Chondrocyte (in vitro differentiated cells): ENCODE data around the gene GRIK1. TPM values are rescaled to one million over a fixed set of nuclear protein-coding genes. Genes with fewer than 3 reads are reported as not detected.

Experiments used
- DNase-seq: peaks from one replicate; pipeline ENCODE4 v3.0.0; 2021; ENCODE audit warnings: mixed read lengths, low spot score
- H3K27ac Mint-ChIP-seq: one replicate; pipeline ENCODE4 v1.8.0; 2021; ENCODE audit warnings: mild to moderate bottlenecking, moderate library complexity, mixed read lengths; ENCODE audit not compliant: unreplicated experiment
- H3K27me3 Mint-ChIP-seq: 2 replicates; pipeline ENCODE4 v1.8.0; 2021; ENCODE audit warnings: low read depth, mixed read lengths
- H3K36me3 Mint-ChIP-seq: 2 replicates; pipeline ENCODE4 v1.8.0; 2021; ENCODE audit warnings: low read depth, mixed read lengths
- H3K4me1 Mint-ChIP-seq: 2 replicates; pipeline ENCODE4 v1.8.0; 2021; ENCODE audit warnings: low read depth, mild to moderate bottlenecking, mixed read lengths
- H3K4me3 Mint-ChIP-seq: one replicate; pipeline ENCODE4 v1.8.0; 2021; ENCODE audit warnings: mild to moderate bottlenecking, moderate library complexity, mixed read lengths; ENCODE audit not compliant: unreplicated experiment
- H3K9me3 Mint-ChIP-seq: 2 replicates; pipeline ENCODE4 v1.8.0; 2021; ENCODE audit warnings: low read depth, mixed read lengths
- total RNA-seq: library from RNA; stranded (reverse); gene quantifications from 3 replicates; pipeline ENCODE4 v1.2.1, GENCODE V29; 2021
- TF ChIP-seq, protein P1 (sequence below): fragments of 200-600 bp; sonication (generic); IDR thresholded peaks from 2 replicates; pipeline ENCODE4 v1.5.0; 2021; ENCODE audit warnings: antibody characterized with exemption, mild to moderate bottlenecking, moderate library complexity

GRIK1 gene
- total RNA-seq, 1 donor from 2014 or later, result 1.2 TPM

GRCh38 chr21:29582855-29583254, 356.9 kb downstream of the GRIK1 start:
- Mint-ChIP-seq H3K9me3 (no peaks in the 10 kb centered on the region), H3K36me3 (no peaks in the 10 kb centered on the region), H3K27me3 (no peaks in the 10 kb centered on the region), H3K4me1 (peaks cover 20% of the 10 kb centered on the region), H3K4me3 (no peak overlapping the region), H3K27ac (no peak overlapping the region)
- no peak for DNase-seq
- TF ChIP-seq, protein P1, sequence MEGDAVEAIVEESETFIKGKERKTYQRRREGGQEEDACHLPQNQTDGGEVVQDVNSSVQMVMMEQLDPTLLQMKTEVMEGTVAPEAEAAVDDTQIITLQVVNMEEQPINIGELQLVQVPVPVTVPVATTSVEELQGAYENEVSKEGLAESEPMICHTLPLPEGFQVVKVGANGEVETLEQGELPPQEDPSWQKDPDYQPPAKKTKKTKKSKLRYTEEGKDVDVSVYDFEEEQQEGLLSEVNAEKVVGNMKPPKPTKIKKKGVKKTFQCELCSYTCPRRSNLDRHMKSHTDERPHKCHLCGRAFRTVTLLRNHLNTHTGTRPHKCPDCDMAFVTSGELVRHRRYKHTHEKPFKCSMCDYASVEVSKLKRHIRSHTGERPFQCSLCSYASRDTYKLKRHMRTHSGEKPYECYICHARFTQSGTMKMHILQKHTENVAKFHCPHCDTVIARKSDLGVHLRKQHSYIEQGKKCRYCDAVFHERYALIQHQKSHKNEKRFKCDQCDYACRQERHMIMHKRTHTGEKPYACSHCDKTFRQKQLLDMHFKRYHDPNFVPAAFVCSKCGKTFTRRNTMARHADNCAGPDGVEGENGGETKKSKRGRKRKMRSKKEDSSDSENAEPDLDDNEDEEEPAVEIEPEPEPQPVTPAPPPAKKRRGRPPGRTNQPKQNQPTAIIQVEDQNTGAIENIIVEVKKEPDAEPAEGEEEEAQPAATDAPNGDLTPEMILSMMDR, result no peak

DNA sequence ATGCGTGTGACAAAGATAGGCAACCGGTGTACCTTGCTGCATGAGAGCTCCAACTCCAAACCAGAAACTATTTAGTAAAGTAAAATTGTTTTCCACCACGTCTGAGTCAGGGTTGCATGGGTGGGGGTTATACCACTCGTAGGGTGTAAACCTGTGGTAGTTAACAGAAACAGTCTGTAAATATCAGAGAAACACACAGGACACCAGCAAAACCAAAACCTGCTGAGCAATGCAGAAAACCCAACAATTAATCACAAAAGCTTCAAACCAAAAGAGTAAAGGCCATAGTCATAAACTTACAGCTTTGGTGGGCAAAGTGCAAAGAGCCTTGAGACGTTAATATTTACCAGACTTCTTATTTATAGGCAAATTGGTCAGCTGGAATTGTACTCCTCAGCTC, 358.4 kb downstream of the GRIK1 start:
- Mint-ChIP-seq H3K36me3 (no peaks in the 10 kb centered on the region), H3K27me3 (no peaks in the 10 kb centered on the region), H3K27ac (no peak overlapping the region), H3K9me3 (no peaks in the 10 kb centered on the region), H3K4me1 (peaks cover 7% of the 10 kb centered on the region), H3K4me3 (no peak overlapping the region)
- TF ChIP-seq, protein P1, result no peak
- DNase-seq, result no peak

DNA sequence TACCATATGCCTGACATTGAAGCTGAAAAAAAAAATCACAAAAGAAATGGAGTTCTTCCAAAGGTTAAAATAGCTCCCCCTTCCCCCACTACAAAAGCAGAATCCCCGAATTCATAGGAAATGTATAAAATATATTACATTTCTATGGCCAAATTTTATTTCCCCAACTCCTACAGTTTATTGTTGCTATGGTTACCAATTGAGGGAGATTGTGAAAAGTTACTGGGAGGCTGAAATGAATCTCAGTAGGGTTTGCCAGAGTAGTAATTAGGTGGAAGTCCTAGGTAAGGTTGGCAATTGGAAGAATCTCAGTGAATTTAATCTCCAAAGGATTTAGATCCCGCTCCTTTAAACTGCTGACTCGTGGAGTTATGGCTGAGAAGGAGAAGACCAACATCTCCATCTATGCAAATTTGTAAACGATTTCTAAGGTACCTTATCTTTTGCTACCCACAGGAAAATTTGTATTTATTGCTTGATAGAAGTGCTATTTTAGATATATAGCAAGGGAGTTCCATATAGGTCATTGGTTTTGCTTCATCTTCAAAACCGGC, 359.0 kb downstream of the GRIK1 start:
- Mint-ChIP-seq H3K27me3 (no peaks in the 10 kb centered on the region), H3K27ac (no peak overlapping the region), H3K36me3 (no peaks in the 10 kb centered on the region), H3K4me3 (no peak overlapping the region), H3K9me3 (no peaks in the 10 kb centered on the region), H3K4me1 (peaks cover 1% of the 10 kb centered on the region)
- TF ChIP-seq, protein P1, result no peak
- no peak for DNase-seq

GRCh38 chr21:29578306-29578705, 361.5 kb downstream of the GRIK1 start:
- DNase-seq, result no peak
- H3K36me3 Mint-ChIP-seq, result no peaks in the 10 kb centered on the region
- H3K4me1 Mint-ChIP-seq, result no peaks in the 10 kb centered on the region
- H3K9me3 Mint-ChIP-seq, result no peaks in the 10 kb centered on the region
- H3K4me3 Mint-ChIP-seq, result no peak overlapping the region
- H3K27me3 Mint-ChIP-seq, result no peaks in the 10 kb centered on the region
- TF ChIP-seq, protein P1, result no peak
- no peak overlapping the region for H3K27ac Mint-ChIP-seq

DNA sequence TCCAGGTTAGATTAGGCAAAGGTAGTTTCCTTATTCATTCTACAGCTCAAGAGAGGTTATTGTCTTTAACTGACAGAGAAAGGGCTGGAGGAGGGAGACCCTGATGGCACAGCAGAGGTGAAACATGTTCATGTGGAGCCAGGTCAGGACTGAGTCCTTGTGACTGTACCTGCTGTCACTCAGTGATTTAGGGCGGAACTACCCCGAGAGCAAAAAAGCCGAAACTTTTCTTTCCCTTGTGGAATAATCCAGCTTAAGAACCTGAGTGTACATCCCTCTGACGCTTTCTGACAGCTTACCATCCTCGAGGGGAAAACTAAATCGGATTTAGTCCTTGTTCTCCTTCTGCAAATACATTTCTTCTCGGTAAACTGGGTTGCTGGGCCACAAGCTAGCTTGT, 367.8 kb downstream of the GRIK1 start:
- no peaks in the 10 kb centered on the region for H3K27me3 Mint-ChIP-seq
- H3K27ac Mint-ChIP-seq, result no peak overlapping the region
- peaks cover 5% of the 10 kb centered on the region for H3K4me1 Mint-ChIP-seq
- H3K4me3 Mint-ChIP-seq, result no peak overlapping the region
- DNase-seq, result no peak
- TF ChIP-seq, protein P1, result no peak
- peaks cover 1% of the 10 kb centered on the region for H3K36me3 Mint-ChIP-seq
- no peaks in the 10 kb centered on the region for H3K9me3 Mint-ChIP-seq
